Fibroblast of peridontal ligament (primary cell): Measurements from ENCODE around the gene VDR.

Experiments used
- DNase-seq: peaks from one replicate; pipeline ENCODE4 v3.0.0-alpha.2; 2010; ENCODE audit errors: extremely low read depth

VDR gene

GRCh38 chr12:47904713-47905709, at the start of gene VDR:
Gene VDR (minus strand): TSS chr12:47904994. CDS start chr12:47879113, 25,881 bp downstream.
- DNase-seq: peak; percentile 77

- DNase-seq: no peak
Observed at GRCh38 chr12:47954058-47954457, 49.3 kb upstream of the VDR start.

GRCh38 chr12:47950856-47951468, 46.2 kb upstream of the VDR start:
- no peak for DNase-seq

GRCh38 chr12:47949441-47950341, 44.9 kb upstream of the VDR start:
- peak; percentile 80 for DNase-seq

GRCh38 chr12:47947341-47947740, 42.5 kb upstream of the VDR start:
- DNase-seq: peak; percentile 24

- no peak for DNase-seq
Observed at GRCh38 chr12:47946413-47947323, 41.9 kb upstream of the VDR start.

- DNase-seq: no peak
Observed at GRCh38 chr12:47945341-47945728, 40.5 kb upstream of the VDR start.

- no peak for DNase-seq
Observed at GRCh38 chr12:47944685-47945340, 40.0 kb upstream of the VDR start.

GRCh38 chr12:47943623-47944340, 39.0 kb upstream of the VDR start:
- DNase-seq: no peak

- no peak for DNase-seq
Observed at GRCh38 chr12:47942614-47943225, 37.9 kb upstream of the VDR start.

GRCh38 chr12:47941871-47942613, 37.2 kb upstream of the VDR start:
- no peak for DNase-seq

GRCh38 chr12:47941475-47941780, 36.6 kb upstream of the VDR start:
- no peak for DNase-seq

- no peak for DNase-seq
Observed at GRCh38 chr12:47940773-47941474, 36.1 kb upstream of the VDR start.

GRCh38 chr12:47939009-47939601, 34.3 kb upstream of the VDR start:
- DNase-seq: no peak

GRCh38 chr12:47938594-47938993, 33.8 kb upstream of the VDR start:
- DNase-seq: no peak

- DNase-seq: peak; percentile 26
Observed at GRCh38 chr12:47938093-47938492, 33.3 kb upstream of the VDR start.

- peak; percentile 90 for DNase-seq
Observed at GRCh38 chr12:47935184-47935583, 30.4 kb upstream of the VDR start.

- DNase-seq: no peak
Observed at GRCh38 chr12:47931187-47931586, 26.4 kb upstream of the VDR start.
